Transverse colon (tissue), 4 donors: ENCODE measurements around the gene RDH8. TPM values are rescaled to one million over a fixed set of nuclear protein-coding genes. Genes with fewer than 3 reads are reported as not detected.

ENCODE experiments used
- DNase-seq: peaks from one replicate; pipeline ENCODE4 v3.0.0-alpha.2; 2019
- H3K27ac ChIP-seq, 4 donors: fragments of 200-600 bp; sonication (generic); 2 replicates each; pipeline ENCODE4 v1.5.1; 2016 to 2018; ENCODE audit warnings: inconsistent platforms in 4 of 4
- H3K27me3 ChIP-seq: fragments of 200-600 bp; sonication (generic); 2 replicates; pipeline ENCODE4 v1.5.1; 2017; ENCODE audit warnings: inconsistent platforms
- H3K36me3 ChIP-seq, 4 donors: fragments of 200-600 bp; sonication (generic); 2 replicates each; pipeline ENCODE4 v1.5.1; 2017 to 2019; ENCODE audit warnings: inconsistent platforms in 4 of 4
- H3K4me1 ChIP-seq, 4 donors: fragments of 200-600 bp; sonication (generic); 2 replicates each; pipeline ENCODE4 v1.5.1; 2017 to 2020; ENCODE audit warnings: inconsistent platforms in 4 of 4
- H3K4me3 ChIP-seq, 4 donors: fragments of 200-600 bp; sonication (generic); 1 replicate in 1 of 4; 2 replicates in 3 of 4; pipeline versions ENCODE4 v1.5.1 to v1.6.1; 2017 to 2019; ENCODE audit warnings: inconsistent platforms in 4 of 4
- H3K9me3 ChIP-seq, 2 donors: fragments of 200-600 bp; sonication (generic); 2 replicates each; pipeline ENCODE4 v1.5.1; 2017 to 2019; ENCODE audit warnings: inconsistent platforms in 2 of 2
- EP300 ChIP-seq: sonication (generic); formaldehyde crosslinking; IDR thresholded peaks from one replicate; pipeline ENCODE4 v1.6.1; 2017; ENCODE audit warnings: antibody characterized with exemption, low read depth
- POLR2A ChIP-seq: fragments of 450-650 bp; IDR thresholded peaks from one replicate; pipeline ENCODE4 v1.6.1; 2016; ENCODE audit warnings: antibody characterized with exemption, mild to moderate bottlenecking, moderate library complexity
- POLR2AphosphoS5 ChIP-seq, 3 donors: sonication (generic); formaldehyde crosslinking; IDR thresholded peaks; one replicate each; pipeline ENCODE4 v1.6.1; 2016; ENCODE audit warnings: antibody characterized with exemption in 3 of 3
- WGBS, 2 donors: methylation state at CpG; one replicate each; pipeline ENCODE4 v1.1.5; 2018; ENCODE audit warnings: low coverage in 1 of 2; 5-methylcytosine and 5-hydroxymethylcytosine counted together
- in situ Hi-C, 4 donors: fragments of 200-750 bp; cut with MboI; loops; one replicate each; pipeline versions ENCODE4 v1.15.0 to v1.15.1; 2017; ENCODE audit warnings: low sequenced_read_pairs in 3 of 4, low pct_ligation_motif_present in 1 of 4, low pct_unique_long_range_greater_than_20kb in 1 of 4
- intact Hi-C: fragments of 100-400 bp; cut with DNase I; formaldehyde crosslinking; loops from one replicate; pipeline ENCODE4 v1.15.1; 2023; ENCODE audit warnings: low total_unique reads
- total RNA-seq, 4 donors: library from RNA; depleted of rRNA; stranded (reverse); fragments of >200 nt; gene quantifications; one replicate each; pipeline ENCODE4 v1.1.0, GENCODE V29; 2016
- TF ChIP-seq, protein P1 (sequence below), 5 experiments: fragments of 200-600 bp in 3 of 5; fragments of 450-650 bp in 2 of 5; sonication (generic) in 3 of 5; IDR thresholded peaks; 1 replicate in 2 of 5; 2 replicates in 3 of 5; pipeline ENCODE4 v1.5.1; 2016 to 2017; ENCODE audit warnings: antibody characterized with exemption in 5 of 5, inconsistent platforms in 3 of 5, mild to moderate bottlenecking in 2 of 5, moderate library complexity in 1 of 5

The RDH8 gene
- total RNA-seq, 4 donors from 2014 or later = not detected

DNA sequence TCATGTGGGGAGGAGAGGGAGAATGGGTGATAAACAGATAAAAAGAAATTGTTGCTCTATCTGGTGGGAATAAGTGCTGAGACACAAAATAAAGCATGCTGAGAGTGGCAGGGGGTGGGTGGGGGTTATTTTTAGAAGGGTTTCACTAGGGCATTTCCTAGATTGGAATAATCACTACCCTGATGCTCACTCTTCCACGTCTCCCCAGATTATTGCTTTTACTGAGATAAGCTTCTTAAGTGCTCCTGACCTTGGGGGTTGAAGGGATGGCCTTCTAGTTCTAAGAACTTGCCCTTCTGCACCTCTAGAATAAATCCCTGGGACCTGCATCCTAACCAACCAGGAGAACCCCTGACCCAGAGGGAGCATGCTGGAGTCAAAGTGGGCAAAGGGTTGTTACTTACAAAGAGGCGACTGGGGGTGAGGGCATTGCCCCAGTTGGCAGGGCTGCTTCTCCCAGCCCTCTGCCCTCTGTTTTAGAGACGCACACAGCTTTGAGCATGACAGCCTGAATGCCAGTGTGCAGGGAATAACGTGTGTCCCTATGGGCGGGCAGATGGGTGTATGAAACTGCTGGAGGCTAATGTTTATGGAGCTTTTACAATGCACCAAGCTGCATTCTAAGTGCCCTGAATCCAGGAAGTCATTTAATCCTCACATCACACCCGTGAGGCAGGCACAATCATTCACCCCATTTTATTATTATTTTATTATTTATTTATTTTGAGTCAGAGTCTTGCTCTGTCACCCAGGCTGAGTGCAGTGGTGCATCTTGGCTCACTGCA, 743 bp downstream of the RDH8 start:
- WGBS, 2 donors = 6 to 21% methylated on average over 2 to 6 of the region's 6 CpGs
- intact Hi-C loops = no loop called here

DNA sequence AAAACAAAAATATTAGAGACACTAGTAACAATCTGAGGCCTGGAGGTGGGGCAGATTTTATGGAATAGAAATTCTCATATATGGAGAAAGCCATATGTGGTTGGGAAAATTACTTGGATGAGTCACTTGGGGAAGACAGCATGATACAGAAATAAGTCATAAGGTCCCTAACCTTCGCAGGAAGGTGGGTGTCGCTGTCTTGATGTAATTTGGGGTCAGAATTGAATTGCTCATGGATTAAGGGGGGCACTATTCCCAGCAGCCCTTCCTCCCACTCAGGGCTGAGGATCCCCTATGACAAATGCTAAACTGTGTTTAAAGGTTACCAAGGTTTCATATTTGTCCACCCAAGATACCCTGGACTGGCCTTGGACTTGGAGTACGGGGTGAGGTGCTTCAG, 5.0 kb downstream of the RDH8 start:
- Histone ChIP-seq H3K4me3 (no peak overlapping the region), H3K27me3 (peaks cover 17% of the 10 kb centered on the region), H3K36me3 (no peaks in the 10 kb centered on the region), H3K27ac (no peak overlapping the region), H3K4me1 (peaks cover 0 to 9% (median 4%) of the 10 kb centered on the region in 4 donors), H3K9me3 (no peaks in the 10 kb centered on the region)
- intact Hi-C loops (no loop called here), in situ Hi-C loops (no loop called here)
- TF ChIP-seq POLR2AphosphoS5 (IDR thresholded peaks at IDR 0.05) = no peak
- TF ChIP-seq EP300 = no peak
- TF ChIP-seq POLR2A = no peak
- TF ChIP-seq, protein P1, sequence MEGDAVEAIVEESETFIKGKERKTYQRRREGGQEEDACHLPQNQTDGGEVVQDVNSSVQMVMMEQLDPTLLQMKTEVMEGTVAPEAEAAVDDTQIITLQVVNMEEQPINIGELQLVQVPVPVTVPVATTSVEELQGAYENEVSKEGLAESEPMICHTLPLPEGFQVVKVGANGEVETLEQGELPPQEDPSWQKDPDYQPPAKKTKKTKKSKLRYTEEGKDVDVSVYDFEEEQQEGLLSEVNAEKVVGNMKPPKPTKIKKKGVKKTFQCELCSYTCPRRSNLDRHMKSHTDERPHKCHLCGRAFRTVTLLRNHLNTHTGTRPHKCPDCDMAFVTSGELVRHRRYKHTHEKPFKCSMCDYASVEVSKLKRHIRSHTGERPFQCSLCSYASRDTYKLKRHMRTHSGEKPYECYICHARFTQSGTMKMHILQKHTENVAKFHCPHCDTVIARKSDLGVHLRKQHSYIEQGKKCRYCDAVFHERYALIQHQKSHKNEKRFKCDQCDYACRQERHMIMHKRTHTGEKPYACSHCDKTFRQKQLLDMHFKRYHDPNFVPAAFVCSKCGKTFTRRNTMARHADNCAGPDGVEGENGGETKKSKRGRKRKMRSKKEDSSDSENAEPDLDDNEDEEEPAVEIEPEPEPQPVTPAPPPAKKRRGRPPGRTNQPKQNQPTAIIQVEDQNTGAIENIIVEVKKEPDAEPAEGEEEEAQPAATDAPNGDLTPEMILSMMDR (IDR thresholded peaks at IDR 0.05) = no peak
- WGBS, 2 donors = 69 to 72% methylated on average over 3 of the region's 3 CpGs
- DNase-seq = no peak

More for the DNA sequence above, 743 bp downstream of the RDH8 start:
- Histone ChIP-seq H3K9me3 (no peaks in the 10 kb centered on the region), H3K27ac (no peak overlapping the region), H3K27me3 (peaks cover 55% of the 10 kb centered on the region), H3K4me1 (peaks cover 0 to 26% (median 19%) of the 10 kb centered on the region in 4 donors), H3K4me3 (no peak overlapping the region), H3K36me3 (no peaks in the 10 kb centered on the region)
- TF ChIP-seq EP300 = no peak
- no peak for TF ChIP-seq POLR2AphosphoS5 (IDR thresholded peaks at IDR 0.05)
- no peak for TF ChIP-seq POLR2A
- TF ChIP-seq, protein P1 (IDR thresholded peaks at IDR 0.05) = no peak
- DNase-seq = peak; percentile 32
- in situ Hi-C loops = no loop called here

DNA sequence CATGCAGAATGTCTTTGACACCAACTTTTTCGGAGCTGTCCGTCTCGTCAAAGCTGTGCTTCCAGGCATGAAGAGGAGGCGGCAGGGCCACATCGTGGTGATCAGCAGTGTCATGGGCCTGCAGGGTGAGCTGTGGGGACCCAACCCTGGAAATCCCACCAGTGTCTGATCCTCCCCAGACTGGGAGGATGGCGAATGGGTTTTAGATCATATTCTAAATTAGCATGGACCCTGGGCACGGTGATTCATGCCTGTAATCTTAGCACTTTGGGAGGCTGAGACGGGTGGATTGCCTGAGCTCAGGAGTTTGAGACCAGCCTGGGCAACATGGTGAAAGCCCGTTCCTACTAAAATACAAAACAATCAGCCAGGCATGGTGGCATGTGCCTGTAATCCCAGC, 5.5 kb downstream of the RDH8 start:
- no peaks in the 10 kb centered on the region for H3K36me3 ChIP-seq
- DNase-seq = no peak
- H3K9me3 ChIP-seq = no peaks in the 10 kb centered on the region
- no peak overlapping the region for H3K4me3 ChIP-seq
- no peak overlapping the region for H3K27ac ChIP-seq
- 81% methylated on average over 9 of the region's 9 CpGs; no CpG with 5 or more reads in 1 of the 2 donors for WGBS, 2 donors
- TF ChIP-seq POLR2A (no peak), POLR2AphosphoS5 (IDR thresholded peaks at IDR 0.05) (no peak), EP300 (no peak)
- TF ChIP-seq, protein P1 (IDR thresholded peaks at IDR 0.05) = no peak
- intact Hi-C loops (no loop called here), in situ Hi-C loops (no loop called here)
- peaks cover 0 to 9% (median 4%) of the 10 kb centered on the region in 4 donors for H3K4me1 ChIP-seq
- H3K27me3 ChIP-seq = peaks cover 12% of the 10 kb centered on the region

DNA sequence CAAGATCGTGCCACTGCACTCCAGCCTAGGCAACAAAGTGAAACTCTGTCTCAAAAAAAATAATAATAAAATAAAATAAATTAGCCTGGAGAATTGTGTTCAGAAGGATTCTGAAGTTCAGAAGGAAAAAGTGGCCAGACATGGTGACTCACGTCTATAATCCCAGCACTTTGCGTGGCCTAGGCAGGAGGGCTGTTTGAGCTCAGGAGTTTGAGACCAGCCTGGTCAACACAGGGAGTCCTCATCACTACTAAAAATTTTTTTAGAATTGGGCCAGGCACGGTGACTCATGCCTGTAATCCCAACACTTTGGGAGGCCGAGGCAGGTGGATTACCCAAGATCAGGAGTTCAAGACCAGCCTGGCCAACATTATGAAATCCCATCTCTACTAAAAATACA, 6.0 kb downstream of the RDH8 start:
- WGBS, 2 donors = 80 to 86% methylated on average over 1 to 5 of the region's 5 CpGs
- peaks cover 0 to 5% (median 1%) of the 10 kb centered on the region in 4 donors for H3K4me1 ChIP-seq
- no peak for DNase-seq
- no peak for TF ChIP-seq POLR2A
- TF ChIP-seq EP300 = no peak
- TF ChIP-seq POLR2AphosphoS5 (IDR thresholded peaks at IDR 0.05) = no peak
- TF ChIP-seq, protein P1 (IDR thresholded peaks at IDR 0.05) = no peak
- in situ Hi-C loops = no loop called here
- H3K9me3 ChIP-seq = no peaks in the 10 kb centered on the region
- H3K27ac ChIP-seq = no peak overlapping the region
- no peaks in the 10 kb centered on the region for H3K36me3 ChIP-seq
- H3K4me3 ChIP-seq = no peak overlapping the region
- H3K27me3 ChIP-seq = peaks cover 9% of the 10 kb centered on the region
- intact Hi-C loops = no loop called here
